ENCODE measurements around the gene HAGHL.

DNA sequence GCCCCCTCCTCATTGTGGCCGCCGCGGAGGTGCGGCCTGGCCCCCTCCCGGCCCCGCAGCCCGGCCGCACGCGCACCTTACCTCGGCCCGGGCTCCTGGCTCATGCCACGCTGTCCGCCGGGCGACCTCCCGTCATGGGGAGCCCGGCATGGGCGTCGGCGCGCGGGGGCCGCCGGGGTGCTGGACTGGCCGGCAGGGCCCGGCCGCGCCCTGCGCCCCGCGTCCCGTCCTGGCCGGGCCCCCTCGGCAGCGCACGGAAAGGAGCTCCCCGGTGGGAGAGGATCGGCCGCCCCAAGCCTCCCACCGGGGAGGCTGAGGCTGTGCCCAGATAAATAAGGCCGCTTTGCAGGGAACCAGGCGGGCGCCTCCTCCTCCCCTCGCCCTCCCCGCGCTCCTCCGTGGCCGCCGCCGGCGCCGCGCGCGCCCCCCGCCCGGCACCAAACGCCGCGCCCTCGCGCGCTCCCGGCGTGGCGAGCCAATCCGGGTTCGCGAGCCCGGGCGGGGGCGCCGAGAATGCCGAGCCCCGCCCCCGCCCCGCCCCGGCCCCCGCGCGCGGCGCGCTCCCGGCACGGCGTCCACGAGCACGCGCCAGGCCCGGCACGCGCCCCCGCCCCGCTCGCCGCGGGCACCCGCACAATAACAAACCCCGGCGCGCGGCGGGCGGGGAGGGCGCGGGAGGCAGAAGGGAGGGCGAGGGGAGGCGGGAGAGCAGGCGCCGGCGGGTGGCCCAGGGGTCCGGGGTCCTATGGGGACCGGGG is 21.3 kb upstream of the HAGHL start, which contains the start of gene FBXL16:
- TF ChIP-seq CTCF (IDR thresholded peaks at IDR 0.05; ENCODE audit: low read length) = no peak
- TF ChIP-seq EZH2 (IDR thresholded peaks at IDR 0.05; ENCODE audit: borderline replicate concordance, low read length) = no peak

Data from OCI-LY1 (cell line).